ENCODE measurements around the gene CENPE. TPM values are rescaled to one million over a fixed set of nuclear protein-coding genes. Genes with fewer than 3 reads are reported as not detected.

The CENPE gene
- total and polyA plus RNA-seq, 2 of the 8 experiments (the other 6 are each of a cell fraction or from before 2014, with no cell fraction given) = 2.1 to 49.0 TPM

- H3K4me2 ChIP-seq (ENCODE audit: insufficient read depth in 1 of 2, low read depth in 2 of 2, low read length in 2 of 2) = no peak overlapping the region
- H3K23me2 ChIP-seq (ENCODE audit: low read depth, low read length) = no peaks in the 10 kb centered on the region
- no peak for TF ChIP-seq CBX5 (IDR thresholded peaks at IDR 0.05; ENCODE audit: low read depth, low read length)
- TF ChIP-seq CREB1 (IDR thresholded peaks at IDR 0.05) = no peak
- no peak for TF ChIP-seq MAX (IDR thresholded peaks at IDR 0.05)
- no peak for TF ChIP-seq YY1 (IDR thresholded peaks at IDR 0.05; ENCODE audit: low read depth, low read length)
- no peak for TF ChIP-seq SAP30 (IDR thresholded peaks at IDR 0.05; ENCODE audit: insufficient read depth, insufficient replicate concordance, low read length)
- TF ChIP-seq BCL11A (IDR thresholded peaks at IDR 0.05; ENCODE audit: low read depth in 2 of 2, low read length in 2 of 2) = no peak
- no peak for TF ChIP-seq SIRT6 (IDR thresholded peaks at IDR 0.05; ENCODE audit: low read length)
- no peak for TF ChIP-seq CHD2 (IDR thresholded peaks at IDR 0.05; ENCODE audit: low read length)
- TF ChIP-seq SP2 (IDR thresholded peaks at IDR 0.05; ENCODE audit: low read length) = no peak
- TF ChIP-seq TAF1 (IDR thresholded peaks at IDR 0.05; ENCODE audit: low read depth, low read length) = no peak
- no peak for TF ChIP-seq ASH2L (IDR thresholded peaks at IDR 0.05; ENCODE audit: low read length)
- TF ChIP-seq CEBPB (IDR thresholded peaks at IDR 0.05; ENCODE audit: low read depth, low read length) = no peak
- TF ChIP-seq RFX5 (IDR thresholded peaks at IDR 0.05; ENCODE audit: borderline replicate concordance, low read depth, low read length) = no peak
- TF ChIP-seq TBP (IDR thresholded peaks at IDR 0.05; ENCODE audit: low read depth, low read length) = no peak
- TF ChIP-seq CHD1 (IDR thresholded peaks at IDR 0.05; ENCODE audit: low read depth, low read length) = no peak
- no peak for TF ChIP-seq ZNF274 (IDR thresholded peaks at IDR 0.05; ENCODE audit: borderline replicate concordance, extremely low read depth, low read length)
- TF ChIP-seq HDAC2 (IDR thresholded peaks at IDR 0.05; ENCODE audit: borderline replicate concordance in 1 of 2, low read depth in 2 of 2, low read length in 2 of 2) = no peak
- no peak overlapping the region for H2BK5ac ChIP-seq (ENCODE audit: low read depth, low read length)
- H3K27ac ChIP-seq (ENCODE audit: low read depth, low read length) = no peak overlapping the region
- H4K91ac ChIP-seq (replicated peaks; ENCODE audit: insufficient read length, low read length) = no peak overlapping the region
- H3K23ac ChIP-seq (ENCODE audit: insufficient read length) = no peak overlapping the region
- no peaks in the 10 kb centered on the region for H3K79me1 ChIP-seq (ENCODE audit: low read depth, low read length)
- H3K36me3 ChIP-seq (ENCODE audit: control insufficient read depth in 2 of 4, insufficient read depth in 4 of 4, low read length in 3 of 4) = peaks cover 0 to 34% (median 10%) of the 10 kb centered on the region in 4 experiments; a peak in 5 of 8 replicates
- 98% methylated on average over 3 of the region's 3 CpGs; no CpG with 5 or more reads in 1 of the 2 experiments for WGBS, 2 experiments (ENCODE audit: extremely low coverage in 1 of 2, insufficient coverage in 1 of 2, insufficient read length in 1 of 2, insufficient replicate concordance in 2 of 2, low coverage in 1 of 2, low lambda C conversion rate in 2 of 2, missing lambda C conversion rate in 1 of 2)
- H2AFZ ChIP-seq (ENCODE audit: low read length) = no peak overlapping the region
- no peak overlapping the region for H3K56ac ChIP-seq (replicated peaks; ENCODE audit: insufficient read length, low read depth, low read length)
- H3K4ac ChIP-seq (replicated peaks; ENCODE audit: insufficient read length, low read depth, low read length) = no peak overlapping the region
- DNase-seq (ENCODE audit: low read depth in 1 of 2, low spot score in 2 of 2) (no peak), FAIRE-seq (no peak)
- no peaks in the 10 kb centered on the region for H3K4me1 ChIP-seq (replicated peaks in 1 of 4; ENCODE audit: control insufficient read depth in 3 of 4, insufficient read depth in 4 of 4, low read length in 3 of 4)
- H2BK20ac ChIP-seq (ENCODE audit: low read length) = no peak overlapping the region
- H2BK15ac ChIP-seq (ENCODE audit: low read length) = no peak overlapping the region
- no peak overlapping the region for H2AK5ac ChIP-seq (ENCODE audit: low read depth, low read length)
- no peak overlapping the region for H3K14ac ChIP-seq (ENCODE audit: insufficient read length)
- H3K27me3 ChIP-seq (replicated peaks in 1 of 4; ENCODE audit: control insufficient read depth in 3 of 4, extremely low read depth in 1 of 4, insufficient read depth in 3 of 4, low read length in 3 of 4) = no peaks in the 10 kb centered on the region
- POLR2A ChIA-PET (ENCODE audit: partially characterized antibody) = no interaction called here
- H4K8ac ChIP-seq (ENCODE audit: extremely low read depth, insufficient read depth, low read length) = no peak overlapping the region
- no peak overlapping the region for H2BK120ac ChIP-seq (replicated peaks; ENCODE audit: low read depth, low read length)
- H3K9me3 ChIP-seq (ENCODE audit: insufficient read depth in 2 of 2, low read depth in 1 of 2, low read length in 1 of 2) = no peaks in the 10 kb centered on the region
- H4K20me1 ChIP-seq (replicated peaks in 1 of 2; ENCODE audit: control insufficient read depth in 1 of 2, insufficient read depth in 2 of 2, low read length in 2 of 2) = no peaks in the 10 kb centered on the region
- no peak overlapping the region for H4K5ac ChIP-seq (ENCODE audit: insufficient read length, low read depth, low read length)
- H3K9ac ChIP-seq (replicated peaks in 1 of 4; ENCODE audit: extremely low read depth in 1 of 4, low read depth in 3 of 4, low read length in 3 of 4) = no peak overlapping the region
- no peaks in the 10 kb centered on the region for H3K79me2 ChIP-seq (ENCODE audit: control insufficient read depth in 1 of 2, insufficient read depth in 2 of 2, low read length in 2 of 2)
- CTCF ChIA-PET (ENCODE audit: partially characterized antibody) = interaction anchor here (0.6 kb wide), 1 partner anchor 663 kb away, joined by 3 read pairs; no protein-coding TSS in a partner anchor
- H3K4me3 ChIP-seq (ENCODE audit: extremely low read depth in 1 of 4, insufficient read depth in 2 of 4, low read depth in 3 of 4, low read length in 4 of 4) = no peak overlapping the region
- H3K18ac ChIP-seq (ENCODE audit: extremely low read depth, low read length) = no peak overlapping the region
- H2BK12ac ChIP-seq (ENCODE audit: low read depth, low read length) = no peak overlapping the region
Observed at GRCh38 chr4:103123114-103123513, 75.0 kb downstream of the CENPE start.

Data from H1 (cell line).